ENCODE results near the gene EXD1.

- TF ChIP-seq REST (IDR thresholded peaks at IDR 0.05; ENCODE audit: low read depth) (no peak), YY1 (IDR thresholded peaks at IDR 0.05; ENCODE audit: low read depth) (no peak), ZBTB7A (IDR thresholded peaks at IDR 0.05; ENCODE audit: low read depth) (no peak)
These were observed 25.2 kb downstream of the EXD1 start for GRCh38 chr15:41205315-41205714.
